A673 (cell line): ENCODE measurements around the gene LGALS7B.

ENCODE experiments used
- EZH2 ChIP-seq: fragments of 200-600 bp; sonication (generic); IDR thresholded peaks from 2 replicates; pipeline ENCODE4 v1.6.1; 2017; ENCODE audit warnings: borderline replicate concordance, low read depth, mild to moderate bottlenecking, mixed read lengths, antibody characterized with exemption, low read length; ENCODE audit not compliant: poor library complexity, severe bottlenecking
- TF ChIP-seq, protein P1 (sequence below): fragments of 300-800, 200-600 bp; sonication (generic); conservative IDR thresholded peaks from 2 replicates; pipeline ENCODE4 v1.5.1; 2017; ENCODE audit warnings: low read depth, mild to moderate bottlenecking, antibody characterized with exemption, low read length, moderate library complexity, mixed read lengths

- TF ChIP-seq, protein P1, sequence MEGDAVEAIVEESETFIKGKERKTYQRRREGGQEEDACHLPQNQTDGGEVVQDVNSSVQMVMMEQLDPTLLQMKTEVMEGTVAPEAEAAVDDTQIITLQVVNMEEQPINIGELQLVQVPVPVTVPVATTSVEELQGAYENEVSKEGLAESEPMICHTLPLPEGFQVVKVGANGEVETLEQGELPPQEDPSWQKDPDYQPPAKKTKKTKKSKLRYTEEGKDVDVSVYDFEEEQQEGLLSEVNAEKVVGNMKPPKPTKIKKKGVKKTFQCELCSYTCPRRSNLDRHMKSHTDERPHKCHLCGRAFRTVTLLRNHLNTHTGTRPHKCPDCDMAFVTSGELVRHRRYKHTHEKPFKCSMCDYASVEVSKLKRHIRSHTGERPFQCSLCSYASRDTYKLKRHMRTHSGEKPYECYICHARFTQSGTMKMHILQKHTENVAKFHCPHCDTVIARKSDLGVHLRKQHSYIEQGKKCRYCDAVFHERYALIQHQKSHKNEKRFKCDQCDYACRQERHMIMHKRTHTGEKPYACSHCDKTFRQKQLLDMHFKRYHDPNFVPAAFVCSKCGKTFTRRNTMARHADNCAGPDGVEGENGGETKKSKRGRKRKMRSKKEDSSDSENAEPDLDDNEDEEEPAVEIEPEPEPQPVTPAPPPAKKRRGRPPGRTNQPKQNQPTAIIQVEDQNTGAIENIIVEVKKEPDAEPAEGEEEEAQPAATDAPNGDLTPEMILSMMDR: no peak
- TF ChIP-seq EZH2: no peak
Measured at GRCh38 chr19:38838208-38838985, 49.4 kb downstream of the LGALS7B start.
